Right renal cortex interstitium (tissue), 3 donors: ENCODE measurements around the gene GDPD2. TPM values are rescaled to one million over a fixed set of nuclear protein-coding genes. Genes with fewer than 3 reads are reported as not detected.

Source experiments
- DNase-seq, 3 donors: peaks; one replicate each; pipeline ENCODE4 v3.0.0-alpha.2; 2013; ENCODE audit warnings: low read depth in 3 of 3, low spot score in 2 of 3
- polyA plus RNA-seq, 3 donors: library from polyadenylated mRNA; unstranded; fragments of 120-200 nt; gene quantifications; one replicate each; pipeline ENCODE4 v1.2.1, GENCODE V29; 2013; ENCODE audit not compliant: insufficient read length in 3 of 3

The GDPD2 gene
- polyA plus RNA-seq, 3 donors = 1.1 to 1.5 (median 1.3) TPM

GRCh38 chrX:70436343-70436742 lies 13.2 kb downstream of the GDPD2 start:
- no peak for DNase-seq

- DNase-seq = no peak
Measured at GRCh38 chrX:70437011-70437410, 13.9 kb downstream of the GDPD2 start.

- no peak for DNase-seq
Measured at GRCh38 chrX:70437921-70438665, 15.0 kb downstream of the GDPD2 start.

GRCh38 chrX:70439016-70439415 lies 15.9 kb downstream of the GDPD2 start:
- DNase-seq = no peak

- DNase-seq = no peak
Measured at GRCh38 chrX:70442224-70442623, 19.1 kb downstream of the GDPD2 start.

GRCh38 chrX:70444326-70444945 lies 21.3 kb downstream of the GDPD2 start, which contains the start of gene DLG3:
Gene DLG3, plus strand, starts transcription at chrX:70444835. Its CDS starts 367 bp downstream, at chrX:70445202.
- no peak for DNase-seq

- DNase-seq = no peak
Measured at GRCh38 chrX:70444946-70445656, 22.0 kb downstream of the GDPD2 start.

GRCh38 chrX:70445951-70446350 lies 22.8 kb downstream of the GDPD2 start:
- DNase-seq = no peak

- no peak for DNase-seq
Measured at GRCh38 chrX:70446380-70447350, 23.6 kb downstream of the GDPD2 start.

GRCh38 chrX:70449457-70449966 lies 26.4 kb downstream of the GDPD2 start:
- DNase-seq = no peak

GRCh38 chrX:70452143-70452733 lies 29.1 kb downstream of the GDPD2 start:
- DNase-seq = no peak

GRCh38 chrX:70453024-70453618 lies 30.0 kb downstream of the GDPD2 start:
- DNase-seq = no peak

- peak; percentile 68 to 69 (median 69) for DNase-seq
Measured at GRCh38 chrX:70454441-70455365, 31.6 kb downstream of the GDPD2 start.

- no peak for DNase-seq
Measured at GRCh38 chrX:70455366-70456202, 32.5 kb downstream of the GDPD2 start.

GRCh38 chrX:70456256-70456655 lies 33.1 kb downstream of the GDPD2 start:
- no peak for DNase-seq

- no peak for DNase-seq
Measured at GRCh38 chrX:70461026-70461425, 37.9 kb downstream of the GDPD2 start.

- no peak for DNase-seq
Measured at GRCh38 chrX:70464051-70464450, 40.9 kb downstream of the GDPD2 start.
